ENCODE results near the gene SCN5A. TPM values are rescaled to one million over a fixed set of nuclear protein-coding genes. Genes with fewer than 3 reads are reported as not detected.

The SCN5A gene
- total and polyA plus RNA-seq, 8 donors: 0.09 to 0.97 (median 0.83) TPM

DNA sequence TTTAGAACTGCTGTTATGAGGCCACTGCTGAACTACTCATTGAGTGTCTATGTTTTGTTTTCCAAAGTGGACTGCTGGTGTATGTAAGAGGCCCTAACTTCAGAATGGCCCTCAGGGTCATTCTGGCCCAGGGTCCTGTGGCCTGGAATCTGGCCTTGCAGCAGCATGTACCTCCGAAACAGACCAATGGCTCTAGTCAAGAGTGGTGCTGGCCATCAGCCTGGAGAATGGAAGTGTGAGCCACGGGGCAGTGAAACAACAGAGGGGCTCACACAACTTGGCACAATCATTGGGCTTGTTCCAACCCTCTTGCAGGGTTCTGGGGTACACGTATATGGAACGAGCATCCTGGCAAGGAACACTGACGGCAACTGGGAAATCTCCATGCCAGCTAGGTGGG, 40.5 kb downstream of the SCN5A start:
- no peak overlapping the region for H3K27ac ChIP-seq
- H3K9me3 ChIP-seq: no peaks in the 10 kb centered on the region
- H3K27me3 ChIP-seq: no peaks in the 10 kb centered on the region
- TF ChIP-seq, protein P1, sequence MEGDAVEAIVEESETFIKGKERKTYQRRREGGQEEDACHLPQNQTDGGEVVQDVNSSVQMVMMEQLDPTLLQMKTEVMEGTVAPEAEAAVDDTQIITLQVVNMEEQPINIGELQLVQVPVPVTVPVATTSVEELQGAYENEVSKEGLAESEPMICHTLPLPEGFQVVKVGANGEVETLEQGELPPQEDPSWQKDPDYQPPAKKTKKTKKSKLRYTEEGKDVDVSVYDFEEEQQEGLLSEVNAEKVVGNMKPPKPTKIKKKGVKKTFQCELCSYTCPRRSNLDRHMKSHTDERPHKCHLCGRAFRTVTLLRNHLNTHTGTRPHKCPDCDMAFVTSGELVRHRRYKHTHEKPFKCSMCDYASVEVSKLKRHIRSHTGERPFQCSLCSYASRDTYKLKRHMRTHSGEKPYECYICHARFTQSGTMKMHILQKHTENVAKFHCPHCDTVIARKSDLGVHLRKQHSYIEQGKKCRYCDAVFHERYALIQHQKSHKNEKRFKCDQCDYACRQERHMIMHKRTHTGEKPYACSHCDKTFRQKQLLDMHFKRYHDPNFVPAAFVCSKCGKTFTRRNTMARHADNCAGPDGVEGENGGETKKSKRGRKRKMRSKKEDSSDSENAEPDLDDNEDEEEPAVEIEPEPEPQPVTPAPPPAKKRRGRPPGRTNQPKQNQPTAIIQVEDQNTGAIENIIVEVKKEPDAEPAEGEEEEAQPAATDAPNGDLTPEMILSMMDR (IDR thresholded peaks at IDR 0.05): no peak
- no peak overlapping the region for H3K4me3 ChIP-seq
- intact Hi-C loops (cut with DNase I): no loop called here
- DNase-seq: peak in 1 of 4 donors; percentile 4
- no peaks in the 10 kb centered on the region for H3K4me1 ChIP-seq
- no peak for ATAC-seq
- no peaks in the 10 kb centered on the region for H3K36me3 ChIP-seq

DNA sequence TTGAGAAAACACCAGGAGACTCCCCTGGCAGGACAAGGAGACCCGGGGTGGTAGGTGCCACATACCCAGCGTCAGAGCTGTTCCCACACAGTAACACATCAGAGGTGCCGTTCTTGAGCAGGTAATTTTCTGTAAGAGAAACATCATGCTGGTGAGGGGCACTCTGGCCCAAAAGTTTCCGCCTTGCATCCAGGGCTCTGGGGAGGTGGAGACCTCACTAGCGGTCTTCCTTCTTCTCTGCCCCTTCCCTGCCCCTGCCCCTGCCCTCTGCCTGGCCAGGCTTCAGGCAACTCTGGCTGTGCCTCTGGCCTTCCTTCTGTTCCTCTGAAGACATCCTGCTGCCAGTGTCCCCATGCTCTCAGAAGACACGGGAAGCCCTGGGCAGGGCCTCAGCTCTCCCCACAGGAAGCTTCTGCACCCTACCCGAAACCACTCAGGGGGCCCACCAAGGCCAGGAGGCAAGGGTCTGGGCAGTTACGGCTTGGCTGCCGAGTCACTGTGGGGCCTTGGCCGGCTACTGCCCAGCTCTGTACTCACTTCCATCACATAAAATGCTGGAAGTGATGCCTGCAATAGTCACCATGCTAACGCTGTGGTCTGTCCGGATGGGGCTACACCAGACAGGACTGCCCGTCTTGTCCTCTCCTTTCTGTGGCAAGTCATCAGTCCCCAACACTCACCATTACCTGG, 41.3 kb downstream of the SCN5A start:
- H3K27ac ChIP-seq: no peak overlapping the region
- DNase-seq (peak in 1 of 4 donors; percentile 21), ATAC-seq (no peak)
- H3K4me1 ChIP-seq: no peaks in the 10 kb centered on the region
- no peaks in the 10 kb centered on the region for H3K36me3 ChIP-seq
- no peak overlapping the region for H3K4me3 ChIP-seq
- TF ChIP-seq, protein P1 (IDR thresholded peaks at IDR 0.05): no peak
- H3K9me3 ChIP-seq: no peaks in the 10 kb centered on the region
- no peaks in the 10 kb centered on the region for H3K27me3 ChIP-seq
- intact Hi-C loops (cut with DNase I): no loop called here

DNA sequence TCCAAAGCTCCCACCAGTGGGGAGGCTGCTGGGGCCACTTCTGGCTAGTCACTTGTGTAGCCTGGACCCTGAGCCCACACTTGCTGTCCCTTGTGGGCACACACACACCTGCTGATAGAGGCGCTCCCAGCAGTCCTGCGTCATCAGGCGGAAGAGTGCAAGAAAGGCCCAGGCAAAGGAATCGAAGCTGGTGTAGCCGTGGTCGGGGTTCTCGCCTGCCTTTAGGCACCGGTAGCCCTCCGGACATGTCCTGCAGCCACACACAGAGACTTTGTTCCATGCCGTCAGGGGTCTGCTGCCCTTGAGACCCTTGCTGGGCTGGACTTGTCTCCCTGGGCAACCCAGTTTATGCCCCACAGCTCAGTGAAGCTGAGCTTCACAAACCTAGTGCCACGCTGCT, 42.9 kb downstream of the SCN5A start:
- TF ChIP-seq, protein P1 (IDR thresholded peaks at IDR 0.05): no peak
- intact Hi-C loops (cut with DNase I): no loop called here
- no peaks in the 10 kb centered on the region for H3K27me3 ChIP-seq
- H3K9me3 ChIP-seq: no peaks in the 10 kb centered on the region
- no peaks in the 10 kb centered on the region for H3K4me1 ChIP-seq
- H3K4me3 ChIP-seq: no peak overlapping the region
- no peaks in the 10 kb centered on the region for H3K36me3 ChIP-seq
- no peak overlapping the region for H3K27ac ChIP-seq
- ATAC-seq (no peak), DNase-seq (peak in 1 of 4 donors; percentile 14)

DNA sequence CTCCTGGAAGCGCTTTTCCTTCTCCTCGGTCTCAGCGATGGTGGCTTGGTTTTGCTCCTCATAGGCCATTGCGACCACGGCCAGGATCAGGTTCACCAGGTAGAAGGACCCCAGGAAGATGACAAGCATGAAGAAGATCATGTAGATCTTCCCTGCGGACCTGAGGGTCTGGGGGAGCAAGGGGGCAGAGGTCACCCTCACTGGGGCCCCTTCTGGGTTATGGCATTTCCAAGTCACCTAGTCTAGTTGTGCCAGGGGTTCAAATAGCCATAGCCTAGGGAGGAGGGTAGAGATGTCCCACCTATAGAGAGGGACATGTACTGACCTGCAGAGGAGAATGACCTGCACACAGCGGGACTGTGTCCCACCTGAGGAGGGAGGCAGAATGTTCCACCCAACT, 43.5 kb downstream of the SCN5A start:
- Histone ChIP-seq H3K9me3 (no peaks in the 10 kb centered on the region), H3K4me1 (no peaks in the 10 kb centered on the region), H3K27me3 (no peaks in the 10 kb centered on the region), H3K27ac (no peak overlapping the region), H3K4me3 (no peak overlapping the region), H3K36me3 (no peaks in the 10 kb centered on the region)
- TF ChIP-seq, protein P1 (IDR thresholded peaks at IDR 0.05): no peak
- intact Hi-C loops (cut with DNase I): no loop called here
- DNase-seq (no peak), ATAC-seq (no peak)

DNA sequence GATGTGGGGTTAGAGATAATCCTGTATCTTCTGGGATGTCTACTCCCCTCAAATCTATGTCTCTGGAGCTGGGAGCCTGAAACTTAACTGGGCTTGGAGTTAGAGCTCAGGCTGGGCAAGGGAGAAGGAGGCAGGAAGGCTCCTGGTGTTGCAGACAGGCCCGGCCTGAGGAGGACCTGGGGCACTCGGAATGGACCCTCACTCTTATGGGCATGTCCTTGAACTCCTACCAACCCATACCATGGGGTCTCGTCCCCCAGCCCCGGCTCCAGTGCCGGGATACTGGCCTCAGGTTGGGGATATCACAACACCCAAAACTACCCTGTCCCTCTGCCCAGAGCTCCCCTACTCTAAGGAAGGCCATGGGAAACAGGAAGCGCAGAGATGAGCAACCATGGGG, 45.2 kb downstream of the SCN5A start:
- Histone ChIP-seq H3K36me3 (no peaks in the 10 kb centered on the region), H3K4me1 (no peaks in the 10 kb centered on the region), H3K9me3 (no peaks in the 10 kb centered on the region), H3K27ac (no peak overlapping the region), H3K27me3 (no peaks in the 10 kb centered on the region), H3K4me3 (no peak overlapping the region)
- ATAC-seq: no peak
- intact Hi-C loops (cut with DNase I): no loop called here
- peak in 1 of 4 donors; percentile 4 for DNase-seq
- TF ChIP-seq, protein P1 (IDR thresholded peaks at IDR 0.05): no peak

Measured in left lung (tissue), 10 donors.